ENCODE results near the gene MYO5B.
A peak's percentile ranks its signal among the peaks of the same experiment; 100 is the strongest.

Gene MYO5B

GRCh38 chr18:50113726-50114125 lies 81.2 kb downstream of the MYO5B start:
- H3K4me3 ChIP-seq (ENCODE audit: low read depth, low read length) = no peak overlapping the region
- no peak for DNase-seq (ENCODE audit: low read depth)
- TF ChIP-seq CTCF (IDR thresholded peaks at IDR 0.05; ENCODE audit: control insufficient read depth, extremely low read depth, insufficient read depth) = no peak

DNA sequence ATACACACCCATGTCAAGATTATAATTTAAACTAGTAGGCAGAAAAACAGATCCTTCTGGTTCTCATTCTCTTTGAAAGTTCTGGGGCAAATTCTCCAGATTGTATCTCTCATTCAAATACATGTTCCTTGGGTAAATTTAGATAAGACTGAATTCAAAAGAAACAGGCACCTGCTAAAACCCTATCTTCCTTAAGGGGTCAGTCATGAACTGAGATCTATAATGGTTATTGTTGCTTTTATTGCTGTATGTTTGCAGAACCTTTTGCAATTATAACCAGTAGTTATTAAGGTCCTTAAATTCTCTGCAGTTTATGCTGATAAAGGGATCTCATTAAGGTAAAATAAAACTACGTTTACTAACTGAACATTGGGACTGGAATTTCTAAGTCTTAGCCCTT lies 83.5 kb downstream of the MYO5B start:
- peak; percentile 18 for DNase-seq (ENCODE audit: low read depth)
- peak; percentile 63 for TF ChIP-seq CTCF (IDR thresholded peaks at IDR 0.05; ENCODE audit: control insufficient read depth, extremely low read depth, insufficient read depth)
- H3K4me3 ChIP-seq (ENCODE audit: low read depth, low read length) = no peak overlapping the region

DNA sequence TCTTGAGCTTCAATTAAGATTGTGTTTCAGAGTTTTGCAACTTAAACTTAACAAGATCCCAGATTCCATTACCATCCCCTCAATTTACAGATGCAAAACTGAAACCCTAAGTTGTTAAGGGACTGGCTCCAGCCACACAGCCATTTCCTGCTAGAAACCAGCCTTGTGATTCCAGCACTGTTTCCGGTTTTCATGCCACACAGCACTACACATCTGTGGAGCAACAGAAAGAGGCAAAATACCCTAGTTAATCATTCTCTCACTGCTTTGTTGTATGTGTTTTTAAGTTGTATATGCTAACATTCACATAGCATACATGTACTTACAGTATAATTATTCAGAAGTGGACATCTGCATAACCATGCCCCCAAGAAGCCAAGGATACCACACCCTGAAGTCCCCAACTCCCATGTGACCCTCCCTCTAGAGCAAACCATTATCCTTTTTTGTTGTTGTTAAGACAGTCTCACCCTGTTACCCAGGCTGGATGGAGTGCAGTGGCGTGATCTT lies 87.4 kb downstream of the MYO5B start:
- TF ChIP-seq CTCF (IDR thresholded peaks at IDR 0.05; ENCODE audit: control insufficient read depth, extremely low read depth, insufficient read depth) = no peak
- DNase-seq (ENCODE audit: low read depth) = no peak
- no peak overlapping the region for H3K4me3 ChIP-seq (ENCODE audit: low read depth, low read length)

- no peak for TF ChIP-seq CTCF (IDR thresholded peaks at IDR 0.05; ENCODE audit: control insufficient read depth, extremely low read depth, insufficient read depth)
These were observed 89.9 kb downstream of the MYO5B start for GRCh38 chr18:50105027-50105426.

GRCh38 chr18:50104421-50104820 lies 90.5 kb downstream of the MYO5B start:
- no peak for DNase-seq (ENCODE audit: low read depth)

More at GRCh38 chr18:50105027-50105426, 89.9 kb downstream of the MYO5B start:
- no peak overlapping the region for H3K4me3 ChIP-seq (ENCODE audit: low read depth, low read length)
- no peak for DNase-seq (ENCODE audit: low read depth)

DNA sequence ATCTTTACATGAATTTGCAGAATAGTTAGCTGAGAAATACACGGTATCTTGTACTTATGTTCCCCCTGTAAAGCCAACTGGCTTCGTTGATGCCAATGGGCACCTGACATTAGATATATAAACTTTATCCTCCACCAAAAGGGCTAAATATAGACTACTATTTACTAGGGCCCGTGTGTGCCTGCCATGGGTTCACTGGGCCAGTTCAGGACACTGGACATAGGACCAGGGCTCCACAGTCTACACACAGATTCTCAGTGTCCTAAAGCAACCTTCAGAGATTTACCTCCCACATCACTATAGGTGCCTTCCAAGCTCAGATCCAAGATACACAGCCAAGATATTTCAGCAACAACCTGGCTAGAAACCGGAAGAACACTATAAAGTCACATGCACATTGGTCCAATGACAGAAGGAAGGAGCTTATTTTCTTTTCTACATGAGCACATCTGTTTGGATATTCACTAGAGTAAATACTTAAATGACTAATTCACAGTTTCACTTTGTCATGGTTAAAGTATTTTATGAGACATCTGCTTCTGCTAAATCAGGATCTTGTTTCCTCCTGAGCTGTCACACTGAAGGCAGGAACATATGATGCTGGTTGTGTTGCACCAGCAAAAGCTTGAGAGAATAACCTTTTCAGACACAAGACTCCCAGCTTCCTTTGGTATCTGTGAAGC lies 95.1 kb downstream of the MYO5B start:
- H3K4me3 ChIP-seq (ENCODE audit: low read depth, low read length) = no peak overlapping the region
- peak; percentile 46 for DNase-seq (ENCODE audit: low read depth)
- TF ChIP-seq CTCF (IDR thresholded peaks at IDR 0.05; ENCODE audit: control insufficient read depth, extremely low read depth, insufficient read depth) = no peak

More at GRCh38 chr18:50104421-50104820, 90.5 kb downstream of the MYO5B start:
- TF ChIP-seq CTCF (IDR thresholded peaks at IDR 0.05; ENCODE audit: control insufficient read depth, extremely low read depth, insufficient read depth) = no peak
- H3K4me3 ChIP-seq (ENCODE audit: low read depth, low read length) = no peak overlapping the region

GRCh38 chr18:50097702-50098101 lies 97.2 kb downstream of the MYO5B start:
- no peak for TF ChIP-seq CTCF (IDR thresholded peaks at IDR 0.05; ENCODE audit: control insufficient read depth, extremely low read depth, insufficient read depth)
- DNase-seq (ENCODE audit: low read depth) = peak; percentile 14
- H3K4me3 ChIP-seq (ENCODE audit: low read depth, low read length) = no peak overlapping the region
